GM19438 (cell line): ENCODE data around the gene BUD31.
"Not testable (repeated sequence)": the region's sequence is repeated elsewhere in the genome, so short reads cannot be mapped to it uniquely, and the experiment has no call there.

Experiments used
- ATAC-seq: cut with Tn5 transposase; IDR thresholded peaks from one replicate; pipeline ENCODE4 v1.9.1; 2021; ENCODE audit warnings: low read depth; ENCODE audit not compliant: unreplicated experiment

Gene BUD31

GRCh38 chr7:99380032-99380822, 28.5 kb upstream of the BUD31 start:
- peak; percentile 36 for ATAC-seq

- peak; percentile 85 for ATAC-seq
Observed at GRCh38 chr7:99380823-99381663, 27.7 kb upstream of the BUD31 start.

- ATAC-seq, result no peak
Observed at GRCh38 chr7:99381664-99382075, 27.1 kb upstream of the BUD31 start.

GRCh38 chr7:99383203-99383602, 25.6 kb upstream of the BUD31 start:
- ATAC-seq, result no peak

- ATAC-seq, result no peak
Observed at GRCh38 chr7:99383791-99384370, 24.9 kb upstream of the BUD31 start.

GRCh38 chr7:99384523-99384922, 24.2 kb upstream of the BUD31 start:
- no peak for ATAC-seq

- ATAC-seq, result no peak
Observed at GRCh38 chr7:99385564-99385963, 23.2 kb upstream of the BUD31 start.

- no peak for ATAC-seq
Observed at GRCh38 chr7:99386584-99387238, 22.1 kb upstream of the BUD31 start.

GRCh38 chr7:99387239-99387635, 21.5 kb upstream of the BUD31 start:
- ATAC-seq, result not testable (repeated sequence)

- no peak for ATAC-seq
Observed at GRCh38 chr7:99387912-99388311, 20.9 kb upstream of the BUD31 start.

- ATAC-seq, result no peak
Observed at GRCh38 chr7:99389772-99390171, 19.0 kb upstream of the BUD31 start.

- ATAC-seq, result no peak
Observed at GRCh38 chr7:99390941-99391602, 17.7 kb upstream of the BUD31 start.

GRCh38 chr7:99392046-99392445, 16.7 kb upstream of the BUD31 start:
- no peak for ATAC-seq

GRCh38 chr7:99392659-99393354, 16.0 kb upstream of the BUD31 start:
- ATAC-seq, result peak; percentile 54

GRCh38 chr7:99393355-99394187, 15.2 kb upstream of the BUD31 start:
- no peak for ATAC-seq

GRCh38 chr7:99394188-99394502, 14.6 kb upstream of the BUD31 start:
- no peak for ATAC-seq

GRCh38 chr7:99395616-99396327, 13.0 kb upstream of the BUD31 start:
- no peak for ATAC-seq
